Right atrium auricular region (tissue), 2 donors: ENCODE data around the gene TRIP4. TPM values are rescaled to one million over a fixed set of nuclear protein-coding genes. Genes with fewer than 3 reads are reported as not detected.
"Not testable (repeated sequence)": the region's sequence is repeated elsewhere in the genome, so short reads cannot be mapped to it uniquely, and the experiment has no call there.

Source experiments
- DNase-seq: peaks from one replicate; pipeline ENCODE4 v3.0.0-alpha.2; 2019; ENCODE audit warnings: low spot score
- H3K27ac ChIP-seq, 2 donors: fragments of 200-600 bp; sonication (generic); 1 replicate in 1 of 2; 2 replicates in 1 of 2; pipeline ENCODE4 v1.5.1; 2016 to 2019
- H3K27me3 ChIP-seq, 2 donors: fragments of 200-600 bp; sonication (generic); one replicate each; pipeline versions ENCODE4 v1.5.1 to v1.6.0; 2017 to 2019
- H3K36me3 ChIP-seq: fragments of 200-600 bp; sonication (generic); one replicate; pipeline ENCODE4 v1.5.1; 2016
- H3K4me1 ChIP-seq, 2 donors: fragments of 200-600 bp; sonication (generic); one replicate each; pipeline versions ENCODE4 v1.5.1 to v1.6.0; 2017 to 2019
- H3K4me3 ChIP-seq, 2 donors: fragments of 200-600 bp; sonication (generic); 1 replicate in 1 of 2; 2 replicates in 1 of 2; pipeline ENCODE4 v1.5.1; 2017 to 2019; ENCODE audit warnings: mild to moderate bottlenecking in 1 of 2, moderate library complexity in 1 of 2
- H3K9me3 ChIP-seq, 2 donors: fragments of 200-600 bp; sonication (generic); one replicate each; pipeline ENCODE4 v1.5.1; 2019
- CTCF ChIP-seq, 2 donors: fragments of 200-600 bp; sonication (generic); IDR thresholded peaks; one replicate each; pipeline ENCODE4 v1.5.1; 2019; ENCODE audit warnings: antibody characterized with exemption in 2 of 2
- total RNA-seq, 2 donors: library from RNA; depleted of rRNA; stranded (reverse); fragments of >200 nt; gene quantifications; one replicate each; pipeline ENCODE4 v1.1.0, GENCODE V29; 2016

The TRIP4 gene
- total RNA-seq, 2 donors from 2014 or later: 7.8 to 8.7 TPM

DNA sequence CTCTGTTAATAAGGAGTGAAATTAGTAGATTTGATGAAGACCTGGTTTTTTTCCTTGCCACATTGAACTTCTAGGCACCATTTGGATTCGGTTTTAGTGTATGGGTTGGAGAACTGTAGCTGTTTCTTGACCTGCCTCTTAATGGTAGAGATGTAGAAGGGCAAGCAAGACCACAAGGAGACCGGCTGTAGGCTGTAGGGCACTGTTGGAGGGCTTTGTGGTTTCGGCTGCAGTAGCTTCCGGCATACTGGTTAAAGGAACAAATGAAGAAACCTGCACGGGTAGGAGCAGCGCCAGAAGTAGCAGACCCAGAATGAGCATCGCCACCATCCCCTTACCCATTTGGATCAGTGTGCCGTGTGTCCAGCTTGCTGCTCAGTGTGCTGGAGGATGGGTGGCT, 14.3 kb upstream of the TRIP4 start:
- Histone ChIP-seq H3K4me1 (no peaks in the 10 kb centered on the region), H3K27me3 (no peaks in the 10 kb centered on the region), H3K27ac (no peak overlapping the region), H3K36me3 (no peaks in the 10 kb centered on the region), H3K4me3 (no peak overlapping the region), H3K9me3 (no peaks in the 10 kb centered on the region)
- DNase-seq: no peak
- TF ChIP-seq CTCF (IDR thresholded peaks at IDR 0.05): no peak

- Histone ChIP-seq H3K27ac (no peak overlapping the region), H3K4me1 (peaks cover 0 to 13% of the 10 kb centered on the region in 2 donors), H3K36me3 (no peaks in the 10 kb centered on the region), H3K27me3 (no peaks in the 10 kb centered on the region), H3K4me3 (no peak overlapping the region), H3K9me3 (no peaks in the 10 kb centered on the region)
- no peak for TF ChIP-seq CTCF (IDR thresholded peaks at IDR 0.05)
- DNase-seq: no peak
These were observed 8.2 kb upstream of the TRIP4 start for GRCh38 chr15:64379216-64379960.

GRCh38 chr15:64380130-64380870, 7.3 kb upstream of the TRIP4 start:
- H3K9me3 ChIP-seq, H3K27ac ChIP-seq, H3K27me3 ChIP-seq, H3K36me3 ChIP-seq, DNase-seq: not testable (repeated sequence)
- Histone ChIP-seq H3K4me3 (peak overlapping the region; percentile 44 to 58), H3K4me1 (peaks cover 0 to 13% of the 10 kb centered on the region in 2 donors)

DNA sequence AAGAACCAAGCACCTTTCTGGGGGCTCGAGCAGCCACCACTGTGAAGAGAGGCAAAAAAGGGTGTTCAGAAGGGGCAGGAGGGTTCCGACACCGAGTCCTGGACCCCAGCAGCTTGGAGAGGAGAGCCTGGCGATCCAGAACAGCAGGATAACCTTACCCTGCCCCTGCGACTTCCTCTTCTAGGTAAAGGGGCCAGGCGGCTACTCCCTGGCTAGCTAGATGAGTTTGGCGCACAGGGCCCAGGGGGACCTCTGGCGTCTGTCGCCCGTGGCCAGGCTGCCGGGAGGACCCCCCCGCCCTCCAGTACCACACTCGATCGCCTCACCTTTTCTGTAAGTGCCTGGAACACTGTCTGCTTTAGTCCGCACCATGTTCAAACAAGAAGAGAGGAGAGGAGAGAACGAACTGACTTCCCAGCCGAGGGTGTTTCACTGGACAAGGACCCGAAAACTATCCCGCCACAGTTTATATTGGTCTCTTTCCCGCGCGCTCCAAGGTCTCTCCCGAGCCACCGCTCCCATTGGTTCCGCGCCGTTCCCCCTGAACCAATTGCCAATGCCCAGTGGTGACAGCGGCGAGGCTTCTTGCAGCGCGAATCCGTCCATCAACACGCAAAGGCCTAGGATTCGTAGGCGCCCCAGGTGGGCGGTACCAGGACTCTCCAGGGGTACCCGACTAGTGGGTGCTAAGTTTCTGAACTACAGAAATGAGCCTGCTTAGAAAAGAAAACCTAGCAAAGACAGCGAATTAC, 6.5 kb upstream of the TRIP4 start, which contains the start of gene PCLAF:
Gene PCLAF (minus strand): TSS at position 442 of the 752 bp plus-strand sequence. CDS start 70 bp downstream, at position 372.
- no peak for TF ChIP-seq CTCF (IDR thresholded peaks at IDR 0.05)

GRCh38 chr15:64383760-64384159, 3.9 kb upstream of the TRIP4 start:
- no peak for DNase-seq
- TF ChIP-seq CTCF (IDR thresholded peaks at IDR 0.05): no peak
- peaks cover 0 to 21% of the 10 kb centered on the region in 2 donors for H3K4me1 ChIP-seq
- no peak overlapping the region for H3K27ac ChIP-seq
- no peaks in the 10 kb centered on the region for H3K9me3 ChIP-seq
- H3K27me3 ChIP-seq: no peaks in the 10 kb centered on the region
- H3K36me3 ChIP-seq: no peaks in the 10 kb centered on the region
- H3K4me3 ChIP-seq: no peak overlapping the region

More for the DNA sequence above, 6.5 kb upstream of the TRIP4 start, which contains the start of gene PCLAF:
- Histone ChIP-seq H3K4me3 (peak within 1 kb of the TSS; percentile 44 to 58), H3K4me1 (peaks cover 0 to 13% of the 10 kb centered on the region in 2 donors), H3K36me3 (no peaks in the 10 kb centered on the region), H3K9me3 (no peaks in the 10 kb centered on the region), H3K27ac (no peak within 1 kb of the TSS), H3K27me3 (no peaks in the 10 kb centered on the region)
- DNase-seq: peak; percentile 96

- Histone ChIP-seq H3K27ac (no peak overlapping the region), H3K4me3 (no peak overlapping the region), H3K36me3 (no peaks in the 10 kb centered on the region), H3K9me3 (no peaks in the 10 kb centered on the region), H3K4me1 (peaks cover 0 to 20% of the 10 kb centered on the region in 2 donors), H3K27me3 (no peaks in the 10 kb centered on the region)
- TF ChIP-seq CTCF (IDR thresholded peaks at IDR 0.05): no peak
- DNase-seq: no peak
These were observed 1.3 kb upstream of the TRIP4 start for GRCh38 chr15:64386291-64386690.
